ENCODE results near the gene SLC34A3.

- TF ChIP-seq CTCF (IDR thresholded peaks at IDR 0.05) (no peak), POLR2A (IDR thresholded peaks at IDR 0.05) (no peak)
Observed at GRCh38 chr9:137272241-137273094, 41.8 kb downstream of the SLC34A3 start.

All from ovary (tissue), 3 donors.